22Rv1 (cell line): ENCODE data around the gene ONECUT3.

Experiments
- CTCF ChIP-seq: fragments of 450-650 bp; IDR thresholded peaks from 2 replicates; pipeline ENCODE4 v1.5.1; 2017; ENCODE audit warnings: mild to moderate bottlenecking
- ZFX ChIP-seq: fragments of 450-650 bp; IDR thresholded peaks from 2 replicates; pipeline ENCODE4 v1.6.1; 2017; ENCODE audit warnings: antibody characterized with exemption, borderline replicate concordance

- no peak for TF ChIP-seq CTCF
- no peak for TF ChIP-seq ZFX
Measured at GRCh38 chr19:1811472-1811894, 58.2 kb downstream of the ONECUT3 start.
